SK-N-SH (cell line): ENCODE results near the gene OR7G1.

Source experiments
- CHD2 ChIP-seq: fragments of 150-350 bp; IDR thresholded peaks from 2 replicates; pipeline ENCODE4 v1.6.1; 2018; ENCODE audit warnings: low read length; ENCODE audit not compliant: partially characterized antibody
- CTCF ChIP-seq: fragments of 200-600 bp; sonication (generic); IDR thresholded peaks from 2 replicates; pipeline ENCODE4 v1.6.1; 2017; ENCODE audit warnings: antibody characterized with exemption, mild to moderate bottlenecking, moderate library complexity
- GABPA ChIP-seq: IDR thresholded peaks from 2 replicates; pipeline ENCODE4 v1.4.0; 2012; ENCODE audit warnings: low read depth, mild to moderate bottlenecking
- IRF3 ChIP-seq: fragments of 150-350 bp; IDR thresholded peaks from 2 replicates; pipeline ENCODE4 v1.6.1; 2016; ENCODE audit warnings: mild to moderate bottlenecking, low read depth, low read length
- JUND ChIP-seq: IDR thresholded peaks from 2 replicates; pipeline ENCODE4 v1.4.0; 2012
- POLR2AphosphoS5 ChIP-seq: IDR thresholded peaks from 2 replicates; pipeline ENCODE4 v1.6.1; 2012; ENCODE audit warnings: low read depth, low read length

GRCh38 chr19:9139609-9140158, 24.1 kb upstream of the OR7G1 start:
- no peak for TF ChIP-seq IRF3
- TF ChIP-seq CTCF: no peak
- no peak for TF ChIP-seq POLR2AphosphoS5
- TF ChIP-seq GABPA: no peak
- no peak for TF ChIP-seq CHD2
- no peak for TF ChIP-seq JUND
